Mesendoderm (in vitro differentiated cells): ENCODE results near the gene LINC00237.
A peak's percentile ranks its signal among the peaks of the same experiment; 100 is the strongest.

Experiments used
- DNase-seq: peaks from one replicate; pipeline ENCODE4 v3.0.0; 2013
- H2AK5ac ChIP-seq: 2 replicates; pipeline ENCODE4 v1.6.1; 2013; ENCODE audit warnings: low read length, inconsistent platforms
- H2BK120ac ChIP-seq: 2 replicates; pipeline ENCODE4 v1.6.1; 2013; ENCODE audit warnings: low read depth, mild to moderate bottlenecking, low read length, moderate library complexity, mixed read lengths
- H2BK15ac ChIP-seq: replicated peaks from 2 replicates; pipeline ENCODE4 v1.6.1; 2013; ENCODE audit warnings: low read depth, mild to moderate bottlenecking, moderate library complexity
- H2BK5ac ChIP-seq: 2 replicates; pipeline ENCODE4 v1.6.1; 2013; ENCODE audit warnings: low read length, inconsistent platforms
- H3K18ac ChIP-seq: 2 replicates; pipeline ENCODE4 v1.6.1; 2013; ENCODE audit warnings: mild to moderate bottlenecking, low read length, mixed read lengths
- H3K23ac ChIP-seq: one replicate; pipeline ENCODE4 v1.6.1; 2013; ENCODE audit warnings: low read length
- H3K27ac ChIP-seq: 2 replicates; pipeline ENCODE4 v1.5.1; 2013; ENCODE audit warnings: low read depth, mild to moderate bottlenecking, inconsistent platforms, low read length, moderate library complexity
- H3K27me3 ChIP-seq: 2 replicates; pipeline ENCODE4 v1.6.1; 2013; ENCODE audit warnings: low read length, control low read depth, mild to moderate bottlenecking, inconsistent platforms; ENCODE audit not compliant: insufficient read depth, poor library complexity
- H3K36me3 ChIP-seq: 2 replicates; pipeline ENCODE4 v1.6.1; 2013; ENCODE audit warnings: low read length, inconsistent platforms; ENCODE audit not compliant: control insufficient read depth, insufficient read depth
- H3K4ac ChIP-seq: one replicate; pipeline ENCODE4 v1.6.1; 2013; ENCODE audit warnings: low read depth, mild to moderate bottlenecking, low read length, moderate library complexity
- H3K4me1 ChIP-seq: 2 replicates; pipeline ENCODE4 v1.6.1; 2013; ENCODE audit warnings: low read depth, low read length, inconsistent platforms; ENCODE audit not compliant: control insufficient read depth
- H3K4me2 ChIP-seq: 2 replicates; pipeline ENCODE4 v1.6.1; 2013; ENCODE audit warnings: low read length
- H3K4me3 ChIP-seq: 2 replicates; pipeline ENCODE4 v1.5.1; 2013; ENCODE audit warnings: mild to moderate bottlenecking, low read length
- H3K56ac ChIP-seq: one replicate; pipeline ENCODE4 v1.6.1; 2013; ENCODE audit warnings: low read length
- H3K79me1 ChIP-seq: 2 replicates; pipeline ENCODE4 v1.6.1; 2013; ENCODE audit warnings: low read length, inconsistent platforms
- H3K79me2 ChIP-seq: 2 replicates; pipeline ENCODE4 v1.6.1; 2013; ENCODE audit warnings: mild to moderate bottlenecking, low read length; ENCODE audit not compliant: control insufficient read depth, insufficient read depth
- H3K9ac ChIP-seq: 2 replicates; pipeline ENCODE4 v1.6.1; 2013; ENCODE audit warnings: low read length, inconsistent platforms
- H4K5ac ChIP-seq: one replicate; pipeline ENCODE4 v1.6.1; 2013; ENCODE audit warnings: low read length
- H4K8ac ChIP-seq: one replicate; pipeline ENCODE4 v1.6.1; 2013; ENCODE audit warnings: low read depth, mild to moderate bottlenecking, control low read depth, low read length, moderate library complexity
- WGBS: extraction: QIAGEN DNeasy Blood & Tissue Kit; methylation state at CpG from one replicate; pipeline ENCODE4 v1.1.7; 2013; ENCODE audit warnings: low lambda C conversion rate, missing lambda C conversion rate; ENCODE audit not compliant: insufficient coverage; ENCODE audit errors: extremely low coverage; 5-methylcytosine and 5-hydroxymethylcytosine counted together

The LINC00237 gene

GRCh38 chr20:21100578-21101452, 5.3 kb downstream of the LINC00237 start:
- Histone ChIP-seq H3K4me3 (peak overlapping the region; percentile 41), H3K79me1 (no peaks in the 10 kb centered on the region), H2BK120ac (no peak overlapping the region), H3K18ac (peak overlapping the region; percentile 5), H3K36me3 (no peaks in the 10 kb centered on the region), H2BK5ac (no peak overlapping the region), H3K4me2 (peak overlapping the region; percentile 88), H3K79me2 (no peaks in the 10 kb centered on the region), H2AK5ac (no peak overlapping the region), H4K5ac (no peak overlapping the region), H3K27me3 (peaks cover 46% of the 10 kb centered on the region), H4K8ac (no peak overlapping the region), H2BK15ac (no peak overlapping the region), H3K4me1 (peaks cover 3% of the 10 kb centered on the region), H3K23ac (no peak overlapping the region), H3K27ac (no peak overlapping the region), H3K9ac (peak overlapping the region; percentile 61), H3K4ac (no peak overlapping the region), H3K56ac (peak overlapping the region; percentile 82)
- DNase-seq = peak; percentile 75
- no CpG with 5 or more reads among the region's 64 CpGs for WGBS

- H2BK120ac ChIP-seq = no peak overlapping the region
- H2AK5ac ChIP-seq = no peak overlapping the region
- H2BK5ac ChIP-seq = no peak overlapping the region
- DNase-seq = peak; percentile 61
- no CpG with 5 or more reads among the region's 46 CpGs for WGBS
- no peak overlapping the region for H3K4me3 ChIP-seq
- no peak overlapping the region for H3K9ac ChIP-seq
- H3K4ac ChIP-seq = no peak overlapping the region
- peaks cover 41% of the 10 kb centered on the region for H3K27me3 ChIP-seq
- peak overlapping the region; percentile 88 for H3K4me2 ChIP-seq
- no peaks in the 10 kb centered on the region for H3K79me2 ChIP-seq
- H3K4me1 ChIP-seq = peaks cover 3% of the 10 kb centered on the region
- no peaks in the 10 kb centered on the region for H3K36me3 ChIP-seq
- H3K27ac ChIP-seq = no peak overlapping the region
- H3K79me1 ChIP-seq = no peaks in the 10 kb centered on the region
- no peak overlapping the region for H4K8ac ChIP-seq
- no peak overlapping the region for H2BK15ac ChIP-seq
- no peak overlapping the region for H3K56ac ChIP-seq
- no peak overlapping the region for H3K18ac ChIP-seq
- H4K5ac ChIP-seq = no peak overlapping the region
- no peak overlapping the region for H3K23ac ChIP-seq
These were observed 6.2 kb downstream of the LINC00237 start for GRCh38 chr20:21099751-21100577.

GRCh38 chr20:21096321-21097043, 9.7 kb downstream of the LINC00237 start:
- Histone ChIP-seq H3K79me2 (no peaks in the 10 kb centered on the region), H2AK5ac (no peak overlapping the region), H2BK120ac (no peak overlapping the region), H3K9ac (no peak overlapping the region), H2BK5ac (no peak overlapping the region), H3K56ac (no peak overlapping the region), H3K36me3 (no peaks in the 10 kb centered on the region), H4K5ac (no peak overlapping the region), H3K27ac (no peak overlapping the region), H3K4me2 (no peak overlapping the region), H2BK15ac (no peak overlapping the region), H3K27me3 (peaks cover 24% of the 10 kb centered on the region), H4K8ac (no peak overlapping the region), H3K4me1 (peaks cover 3% of the 10 kb centered on the region), H3K4me3 (no peak overlapping the region), H3K4ac (no peak overlapping the region), H3K79me1 (no peaks in the 10 kb centered on the region), H3K23ac (no peak overlapping the region), H3K18ac (no peak overlapping the region)
- peak; percentile 70 for DNase-seq
- no CpG with 5 or more reads among the region's 10 CpGs for WGBS

- no peaks in the 10 kb centered on the region for H3K36me3 ChIP-seq
- H3K56ac ChIP-seq = no peak overlapping the region
- H3K4me2 ChIP-seq = no peak overlapping the region
- H2AK5ac ChIP-seq = no peak overlapping the region
- H3K18ac ChIP-seq = no peak overlapping the region
- H3K4me3 ChIP-seq = no peak overlapping the region
- no peaks in the 10 kb centered on the region for H3K27me3 ChIP-seq
- DNase-seq = no peak
- H2BK5ac ChIP-seq = no peak overlapping the region
- no CpG with 5 or more reads among the region's 3 CpGs for WGBS
- no peak overlapping the region for H4K5ac ChIP-seq
- no peak overlapping the region for H3K23ac ChIP-seq
- no peak overlapping the region for H3K27ac ChIP-seq
- H3K9ac ChIP-seq = no peak overlapping the region
- H4K8ac ChIP-seq = no peak overlapping the region
- peaks cover 8% of the 10 kb centered on the region for H3K4me1 ChIP-seq
- H3K79me2 ChIP-seq = no peaks in the 10 kb centered on the region
- H3K79me1 ChIP-seq = no peaks in the 10 kb centered on the region
- no peak overlapping the region for H3K4ac ChIP-seq
- H2BK15ac ChIP-seq = no peak overlapping the region
- H2BK120ac ChIP-seq = no peak overlapping the region
These were observed 13.4 kb downstream of the LINC00237 start for GRCh38 chr20:21092806-21093205.

- Histone ChIP-seq H2BK5ac (no peak overlapping the region), H3K56ac (no peak overlapping the region), H2BK15ac (no peak overlapping the region), H3K4me1 (peaks cover 8% of the 10 kb centered on the region), H3K4ac (no peak overlapping the region), H2AK5ac (no peak overlapping the region), H3K4me2 (no peak overlapping the region), H3K36me3 (no peaks in the 10 kb centered on the region), H3K18ac (no peak overlapping the region), H3K79me1 (no peaks in the 10 kb centered on the region), H3K27ac (no peak overlapping the region), H3K23ac (no peak overlapping the region), H2BK120ac (no peak overlapping the region), H3K27me3 (no peaks in the 10 kb centered on the region), H3K4me3 (no peak overlapping the region), H3K79me2 (no peaks in the 10 kb centered on the region), H4K8ac (no peak overlapping the region), H3K9ac (no peak overlapping the region), H4K5ac (no peak overlapping the region)
- no peak for DNase-seq
- no CpG with 5 or more reads among the region's 11 CpGs for WGBS
These were observed 15.4 kb downstream of the LINC00237 start for GRCh38 chr20:21090721-21091120.
